Mucosa of gallbladder (tissue), 1 donor: ENCODE results near the gene FBXL17. TPM values are rescaled to one million over a fixed set of nuclear protein-coding genes. Genes with fewer than 3 reads are reported as not detected.

ENCODE experiments used
- DNase-seq: peaks from one replicate; pipeline ENCODE4 v3.0.0-alpha.2; 2020; ENCODE audit warnings: low spot score
- total RNA-seq: library from RNA; stranded (reverse); gene quantifications from one replicate; pipeline ENCODE4 v1.2.1, GENCODE V29; 2021
- donor health status: DM: no; HTN: no; CAD: no.

FBXL17 gene
- total RNA-seq, 1 donor from 2014 or later: 22.7 TPM

DNA sequence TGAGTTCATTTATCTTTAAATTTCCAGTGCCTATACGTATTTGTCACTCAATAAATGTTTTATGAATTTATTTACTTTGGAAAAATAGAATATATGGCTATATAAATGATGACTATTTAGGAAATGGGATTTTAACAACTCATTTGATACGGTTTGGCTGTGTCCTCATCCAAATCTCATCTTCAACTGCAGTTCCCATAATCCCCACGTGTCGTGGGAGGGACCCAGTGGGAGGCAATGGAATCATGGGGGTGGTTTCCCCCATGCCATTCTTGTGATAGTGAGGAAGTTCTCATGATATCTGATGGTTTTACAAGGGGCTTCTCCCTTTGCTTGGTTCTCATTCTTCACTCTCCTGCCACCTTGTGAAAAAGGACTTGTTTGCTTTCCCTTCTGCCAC, 523.6 kb downstream of the FBXL17 start:
- no peak for DNase-seq

DNA sequence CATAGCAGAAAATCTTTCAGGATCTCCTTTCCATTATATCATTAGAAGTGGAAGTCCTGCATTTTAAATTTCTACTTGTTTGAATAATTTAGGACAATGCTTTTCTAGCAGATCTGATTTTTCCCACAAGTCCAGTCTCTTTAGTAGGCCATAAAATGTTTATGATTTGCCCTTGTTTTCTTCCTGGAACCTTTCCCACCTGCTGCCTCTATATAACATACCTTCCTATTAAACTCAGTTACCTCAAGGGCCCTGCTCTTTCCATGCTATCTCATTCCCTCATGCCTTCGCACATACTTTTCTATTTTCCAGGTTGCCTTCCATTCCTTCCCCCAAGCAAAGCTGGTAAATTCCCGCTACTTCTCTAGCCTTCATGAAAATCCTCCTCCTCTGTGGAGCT, 524.1 kb downstream of the FBXL17 start:
- DNase-seq: no peak

DNA sequence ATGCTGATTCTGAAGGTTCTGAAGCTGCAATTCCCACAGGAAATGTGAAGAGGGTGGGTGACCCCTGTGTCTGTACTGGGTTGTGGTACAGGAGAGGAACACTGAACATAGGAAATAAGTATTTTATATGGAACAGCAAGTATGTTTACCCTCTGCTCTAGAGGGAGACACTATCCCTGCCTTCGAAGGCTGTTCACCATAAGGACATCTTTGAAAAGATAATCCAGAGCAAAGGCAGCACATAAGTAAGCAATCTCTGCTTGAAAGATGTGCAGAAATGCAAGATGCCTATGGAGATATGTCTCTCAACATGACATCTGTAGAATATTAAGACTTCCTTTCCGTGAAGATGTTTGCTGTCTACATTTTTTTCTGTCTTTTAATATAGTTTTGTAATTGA, 526.7 kb downstream of the FBXL17 start:
- no peak for DNase-seq

DNA sequence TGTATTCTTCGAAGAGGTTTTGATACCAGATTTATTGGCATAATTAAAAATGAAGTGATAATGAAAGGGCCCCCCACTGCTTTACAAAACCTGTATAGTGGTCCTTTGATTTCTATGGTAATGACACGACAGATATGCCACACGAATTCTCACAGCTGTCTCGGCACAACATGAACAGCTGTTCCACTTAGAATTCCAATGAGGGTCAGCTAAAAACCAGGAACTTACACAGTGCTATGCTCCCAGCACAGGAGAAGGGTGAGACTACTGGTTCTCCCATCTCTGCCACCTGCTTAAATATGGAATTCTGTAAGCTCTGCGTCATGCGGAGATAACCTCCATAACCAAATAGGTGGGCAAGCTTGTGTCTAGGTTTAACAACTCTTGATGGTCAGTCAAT, 528.2 kb downstream of the FBXL17 start:
- no peak for DNase-seq

DNA sequence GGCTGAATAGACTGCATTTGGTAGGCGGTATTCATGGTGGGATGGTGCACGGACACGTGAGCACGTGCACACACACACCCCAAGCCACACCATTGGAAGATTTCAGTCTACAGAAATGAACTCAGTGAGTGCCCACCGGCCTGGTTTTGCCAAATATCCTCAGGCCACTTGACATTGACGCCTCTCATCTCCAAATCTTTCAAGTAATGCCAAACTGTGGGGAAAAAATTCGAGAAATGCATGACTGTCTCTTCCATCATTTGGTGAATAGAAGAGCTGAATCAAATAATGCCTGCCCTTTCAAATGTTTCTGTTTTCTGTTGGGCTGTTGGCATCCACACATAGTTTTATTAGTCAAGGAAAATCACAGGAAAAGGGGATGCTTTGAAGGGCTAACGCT, 528.9 kb downstream of the FBXL17 start:
- no peak for DNase-seq

DNA sequence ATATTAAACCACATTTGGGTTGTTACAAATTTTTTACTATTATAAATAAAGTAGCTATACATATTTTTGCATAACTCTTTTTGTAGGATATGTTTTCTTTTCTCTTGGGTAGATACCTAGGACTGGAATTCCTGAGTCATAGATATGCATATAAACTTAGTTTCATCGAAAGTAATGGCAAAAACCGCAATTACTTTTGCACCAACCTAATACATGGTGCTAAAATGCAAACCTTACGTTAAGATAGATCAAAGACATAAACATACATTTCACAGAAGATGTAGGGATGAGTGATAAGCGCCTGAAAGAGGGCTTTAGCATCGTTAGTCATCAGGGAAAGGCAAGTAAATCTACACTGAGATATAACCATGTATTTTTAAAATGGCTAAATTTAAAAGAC, 532.8 kb downstream of the FBXL17 start:
- DNase-seq: no peak

DNA sequence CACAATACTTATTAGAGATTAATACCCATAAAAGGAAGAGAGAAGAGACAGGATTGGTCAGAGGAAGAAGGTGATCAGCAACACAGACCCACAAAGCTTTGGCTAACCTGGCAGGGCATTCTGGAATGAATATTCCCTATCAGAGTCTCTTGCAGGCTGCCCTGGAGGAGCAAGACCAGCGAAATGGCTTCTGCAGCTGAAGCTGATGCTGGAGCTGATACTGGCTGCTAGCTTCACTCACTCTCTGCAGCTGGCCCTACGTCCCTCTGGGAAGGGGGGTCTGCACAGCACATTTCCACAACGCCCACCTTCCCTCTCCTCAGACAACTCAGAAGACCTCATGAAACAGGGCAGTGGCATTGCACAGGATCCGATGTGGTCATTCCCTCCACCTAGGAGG, 541.3 kb downstream of the FBXL17 start:
- DNase-seq: no peak

DNA sequence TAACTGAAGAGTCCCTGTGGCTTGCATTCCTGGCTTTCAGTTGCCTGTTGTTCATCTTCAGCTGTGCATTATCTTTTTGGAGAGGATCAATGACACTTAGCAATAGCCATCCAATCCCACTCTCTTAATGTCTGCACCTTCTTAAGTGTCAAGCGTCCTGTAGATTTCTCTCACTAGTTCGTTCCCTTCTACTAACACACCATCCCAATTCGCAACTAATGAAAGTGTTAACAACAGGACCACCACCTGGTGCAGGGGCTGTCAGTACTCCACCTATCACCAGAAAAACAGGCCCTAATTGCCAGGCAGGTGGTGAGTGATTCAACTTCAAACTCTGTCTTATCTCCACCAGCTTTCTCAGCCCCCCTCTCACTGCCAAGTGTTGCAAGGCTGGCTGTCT, 541.7 kb downstream of the FBXL17 start:
- no peak for DNase-seq

DNA sequence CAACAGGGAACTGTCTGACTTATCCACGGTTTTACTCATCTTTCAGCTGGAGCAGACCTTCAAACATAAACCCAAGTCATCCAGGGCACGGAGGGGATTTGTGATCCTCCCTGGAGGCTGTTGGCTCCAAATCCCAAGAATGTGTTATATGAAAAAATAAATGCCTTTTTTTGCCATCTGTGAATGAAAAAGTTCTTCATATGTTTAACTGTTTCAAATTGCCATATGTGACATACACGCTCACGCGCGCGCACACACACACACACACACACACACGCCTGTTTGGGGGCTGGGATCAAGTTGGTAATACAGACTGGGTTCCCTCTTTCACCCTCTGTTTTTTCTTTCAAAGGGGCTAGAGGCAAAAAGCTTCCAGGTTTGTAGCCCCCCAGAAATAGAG, 546.8 kb downstream of the FBXL17 start:
- no peak for DNase-seq

DNA sequence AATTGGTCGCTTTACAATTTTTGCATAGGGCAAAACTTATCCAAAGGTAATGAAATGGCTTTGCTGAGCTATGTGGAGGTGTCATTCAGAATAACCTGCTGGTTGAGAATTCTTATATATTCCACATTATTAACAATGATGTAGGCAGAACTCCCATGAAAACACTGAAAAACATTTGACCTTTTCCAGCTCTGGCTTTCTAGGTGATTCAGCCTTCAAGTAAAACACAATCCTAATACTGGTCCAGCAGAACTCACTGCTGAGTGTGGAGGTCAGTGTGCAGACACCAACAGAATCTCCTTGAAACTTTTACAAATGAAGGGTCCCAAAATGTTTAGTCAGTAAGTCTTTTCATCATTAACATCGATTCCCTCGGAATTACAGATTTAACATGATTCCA, 549.2 kb downstream of the FBXL17 start:
- DNase-seq: no peak

DNA sequence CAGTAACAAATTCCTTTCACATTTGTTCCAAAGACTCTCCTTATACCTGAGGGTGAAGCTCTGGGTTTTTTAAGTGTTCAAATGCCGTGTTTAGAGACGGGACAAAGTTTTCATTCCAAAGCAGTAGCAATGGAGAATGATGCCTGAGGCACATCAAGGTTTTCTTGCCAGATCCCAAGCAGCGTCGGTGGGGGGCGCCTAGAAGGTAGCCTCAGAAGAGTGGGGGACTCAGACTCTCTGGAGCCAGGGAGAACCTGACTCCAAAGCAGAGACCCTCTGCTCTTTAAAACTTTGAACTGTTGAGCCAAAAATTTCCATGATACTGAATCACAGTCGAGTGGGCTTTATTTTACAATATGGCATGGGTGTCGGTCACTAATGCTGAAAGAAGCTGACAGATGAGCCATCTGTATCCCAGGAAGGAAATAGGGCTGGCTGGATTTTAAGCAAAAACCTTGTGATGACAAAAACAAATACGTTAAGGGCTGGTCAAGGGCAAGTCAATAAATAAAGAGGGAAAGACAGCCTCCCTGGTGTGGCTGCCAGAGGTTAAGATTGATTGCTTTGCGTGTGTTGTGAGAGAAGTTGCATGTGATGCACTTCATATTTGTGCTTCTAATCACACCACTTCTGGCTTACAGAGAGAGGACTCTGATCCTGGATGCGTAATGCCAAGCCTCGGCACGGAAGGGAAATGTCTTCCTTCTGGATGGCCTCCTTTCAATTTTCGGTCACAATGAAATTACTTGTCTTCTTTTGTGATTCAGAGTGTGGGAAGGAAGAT, 550.1 kb downstream of the FBXL17 start:
- DNase-seq: peak; percentile 75

DNA sequence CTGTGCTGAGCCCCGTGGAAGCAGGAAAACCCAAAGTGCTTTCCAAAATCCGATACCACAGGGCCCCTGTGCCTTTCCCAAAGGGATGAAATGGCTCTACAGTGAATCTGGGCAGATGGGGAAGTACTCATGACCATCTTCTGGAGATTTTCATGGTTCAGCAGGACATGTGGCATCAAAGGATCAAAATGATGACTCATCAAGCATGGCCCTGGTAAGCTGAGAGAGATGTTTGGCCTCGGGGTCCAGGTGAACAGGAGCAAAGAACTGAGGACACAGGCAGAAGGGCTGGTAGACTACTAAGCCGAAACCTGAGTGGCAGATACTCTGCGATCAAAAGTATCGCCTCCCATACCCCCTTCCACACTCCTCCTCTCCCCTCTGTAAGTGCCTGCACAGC, 551.1 kb downstream of the FBXL17 start:
- DNase-seq: no peak

DNA sequence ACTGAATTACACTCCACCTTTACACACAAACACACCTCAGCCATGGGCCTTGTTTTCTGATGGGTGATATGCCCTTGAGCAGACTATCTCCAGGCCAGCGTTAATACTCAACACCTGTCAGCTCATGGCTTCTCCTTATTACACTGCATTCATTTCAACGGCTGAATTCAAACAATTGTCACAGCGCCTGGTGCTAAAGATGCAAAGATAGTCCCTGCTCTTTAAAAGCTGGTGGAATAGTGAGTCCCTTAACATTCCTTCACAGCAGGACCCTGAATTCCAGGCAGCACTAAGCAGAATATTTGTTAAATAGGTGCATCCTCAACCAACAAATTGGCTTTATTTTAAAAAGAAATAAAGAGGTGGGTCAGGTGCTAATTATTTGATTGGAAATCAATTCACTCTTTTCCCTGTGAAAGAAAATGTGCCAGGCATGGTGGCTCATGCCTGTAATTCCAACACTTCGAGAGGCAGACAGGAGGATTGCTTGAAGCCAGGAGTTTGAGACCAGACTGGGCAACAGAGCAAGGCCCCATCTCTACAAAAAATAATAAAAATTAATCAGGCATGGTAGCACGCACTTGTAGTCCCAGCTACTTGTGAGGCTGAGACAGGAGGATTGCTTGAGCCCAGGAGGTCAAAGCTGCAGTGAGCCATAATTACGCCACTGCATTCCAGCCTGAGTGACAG, 555.4 kb downstream of the FBXL17 start:
- DNase-seq: no peak

DNA sequence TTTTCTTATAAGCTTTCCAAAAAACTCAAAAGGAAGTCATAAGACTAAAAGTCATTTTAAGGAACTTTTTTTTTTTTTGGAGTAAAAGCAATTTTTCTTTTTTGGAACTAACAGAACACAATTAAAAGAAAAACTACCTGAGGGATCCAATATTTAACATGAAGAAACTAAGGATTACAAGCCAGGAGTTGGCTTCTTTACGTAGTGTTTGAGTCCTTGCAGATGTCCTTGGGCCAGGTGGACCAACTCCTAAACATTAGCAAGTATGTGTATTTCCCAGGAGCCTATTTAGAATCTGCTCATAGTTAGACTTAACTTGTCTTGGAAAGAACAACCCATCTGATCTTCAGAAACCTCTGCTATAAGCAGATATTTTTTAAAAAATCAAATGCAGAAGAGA, 557.1 kb downstream of the FBXL17 start:
- no peak for DNase-seq

DNA sequence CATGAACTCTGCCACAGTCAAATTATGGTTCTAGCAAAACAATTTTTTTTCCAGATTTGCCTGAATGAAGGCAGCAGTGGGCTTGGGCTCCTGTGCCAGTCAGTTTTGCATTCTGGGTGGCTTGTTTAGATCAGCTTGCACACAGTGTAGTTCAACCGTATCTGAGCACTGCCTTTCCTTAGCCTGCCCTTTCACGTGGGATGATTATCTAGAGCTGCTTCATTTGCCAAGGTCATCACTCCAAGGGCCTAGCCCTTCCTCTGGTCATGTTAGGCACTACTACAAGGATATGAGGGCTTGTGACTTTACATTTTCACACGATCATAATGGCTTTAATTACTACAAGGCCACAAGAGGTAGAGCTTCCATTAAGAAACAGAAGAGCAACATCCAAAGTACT, 560.6 kb downstream of the FBXL17 start:
- DNase-seq: no peak

DNA sequence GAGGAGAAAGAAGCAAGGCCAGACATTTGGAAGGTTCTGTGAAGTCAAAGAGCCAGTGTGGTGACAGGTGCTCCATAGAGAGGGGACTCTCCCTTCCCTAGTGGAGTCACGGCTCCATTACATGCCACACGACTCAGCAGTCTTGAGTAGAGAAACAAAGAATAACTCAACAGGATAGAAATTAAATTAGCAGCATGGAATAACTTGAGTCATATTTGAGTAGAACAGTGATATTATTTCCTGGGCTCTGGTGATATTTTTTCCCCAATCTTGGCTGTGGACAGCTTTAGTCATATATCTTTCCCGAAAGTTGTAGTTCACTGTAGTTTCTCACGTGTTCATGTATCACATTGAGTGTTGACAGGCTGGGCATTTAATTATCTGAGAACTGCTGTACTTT, 561.5 kb downstream of the FBXL17 start:
- DNase-seq: no peak

DNA sequence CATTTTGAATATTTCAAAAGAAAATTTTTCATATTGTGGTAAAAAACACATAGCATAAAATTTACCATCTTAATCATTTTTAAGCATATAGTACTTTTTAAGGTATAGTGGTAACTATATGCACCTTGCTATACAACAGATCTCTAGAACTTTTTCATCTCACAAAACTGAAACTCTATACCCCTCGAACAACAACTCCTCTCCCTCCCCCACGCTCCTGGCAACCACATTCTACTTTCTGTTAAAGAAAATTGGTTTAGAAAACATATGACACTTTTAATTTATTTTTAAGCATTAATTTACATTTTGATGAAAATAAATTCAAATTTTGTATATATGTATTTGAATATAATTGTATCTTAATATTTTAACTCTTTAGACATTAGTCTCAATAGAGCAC, 563.9 kb downstream of the FBXL17 start:
- DNase-seq: no peak

DNA sequence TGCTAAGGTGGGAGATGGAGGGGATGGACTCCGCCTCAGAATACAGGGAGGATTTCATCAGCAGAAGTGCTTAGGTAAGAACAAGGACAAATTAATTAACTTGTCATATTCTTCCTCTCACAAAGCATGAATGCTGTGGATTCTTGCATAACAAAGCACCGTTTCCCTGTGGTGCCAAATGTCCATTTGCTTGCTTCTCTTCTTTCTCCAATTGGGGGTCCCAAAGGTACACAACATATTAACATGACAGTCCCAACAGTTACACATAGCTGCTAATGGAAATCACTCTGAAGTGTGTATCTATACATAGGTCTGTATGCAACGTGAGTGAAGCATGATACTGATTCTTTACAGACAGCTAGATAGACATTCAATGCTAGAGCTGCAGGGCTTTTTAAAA, 564.5 kb downstream of the FBXL17 start:
- no peak for DNase-seq

DNA sequence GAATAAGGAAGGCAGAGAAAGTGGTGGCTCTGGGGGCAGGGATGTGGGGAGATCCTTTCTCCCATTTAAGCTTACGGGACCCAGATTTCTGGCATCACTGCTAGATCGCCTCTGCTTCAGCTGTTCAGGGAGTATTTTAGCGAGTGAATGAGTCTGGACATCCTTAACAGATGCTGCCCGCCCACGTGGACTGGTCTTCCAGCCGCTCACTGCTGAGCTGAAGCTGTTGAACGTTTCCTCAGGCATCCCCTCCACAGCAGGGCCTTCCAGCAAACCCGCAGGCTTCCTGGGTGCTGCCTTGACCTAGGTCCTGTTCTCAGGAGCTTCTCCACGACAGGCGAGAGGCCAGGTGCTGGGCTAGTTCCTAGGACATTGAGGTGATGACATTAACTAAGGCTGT, 566.8 kb downstream of the FBXL17 start:
- DNase-seq: no peak

DNA sequence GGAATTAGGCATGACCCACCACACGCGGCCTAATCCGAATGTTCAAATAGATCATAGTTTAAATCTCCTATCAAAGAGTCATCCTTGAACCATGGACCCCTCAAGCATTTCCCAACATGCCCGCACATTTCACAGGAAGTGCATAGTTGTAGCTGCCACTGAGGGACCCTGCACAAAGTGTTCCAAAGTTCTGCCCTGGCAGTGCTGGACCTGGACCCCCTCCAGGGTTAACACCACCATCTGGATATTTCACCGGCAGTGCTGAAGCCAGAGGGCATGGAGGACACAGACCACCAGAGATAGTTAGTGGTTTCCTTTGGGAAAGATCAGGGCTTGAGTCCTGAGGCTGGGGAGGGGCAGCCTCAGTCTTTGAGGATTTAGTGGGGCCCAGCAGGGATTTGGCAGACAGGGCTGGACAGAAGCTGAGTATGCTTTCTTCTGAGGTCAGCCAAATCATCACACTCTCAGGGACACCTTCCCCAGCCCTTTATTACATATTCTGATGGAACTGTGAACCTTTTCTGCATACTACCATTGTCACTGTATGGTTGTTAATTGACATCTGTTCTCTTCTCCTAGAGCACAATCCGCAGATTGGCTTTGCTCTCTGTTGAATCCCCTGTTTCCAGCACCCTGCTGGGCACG, 567.6 kb downstream of the FBXL17 start:
- no peak for DNase-seq

DNA sequence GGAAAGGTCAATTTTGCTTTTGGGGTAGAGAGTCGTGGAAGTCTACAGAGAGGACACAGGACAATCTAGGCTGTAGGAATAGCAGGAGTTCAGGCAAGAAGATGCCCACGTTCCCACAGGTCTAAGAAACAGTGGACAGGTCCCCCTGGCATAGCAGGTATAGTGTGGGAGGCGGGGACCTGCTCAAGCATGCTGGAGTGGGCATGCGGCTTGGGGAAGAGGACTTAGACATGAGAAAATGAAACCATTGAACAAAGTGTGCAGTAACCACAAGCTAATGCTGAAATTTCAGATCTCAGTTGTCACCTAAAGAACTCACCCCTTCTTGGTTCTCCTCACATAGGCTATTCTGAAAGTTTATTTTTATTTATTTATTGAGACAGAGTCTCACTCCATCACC, 568.3 kb downstream of the FBXL17 start:
- no peak for DNase-seq

DNA sequence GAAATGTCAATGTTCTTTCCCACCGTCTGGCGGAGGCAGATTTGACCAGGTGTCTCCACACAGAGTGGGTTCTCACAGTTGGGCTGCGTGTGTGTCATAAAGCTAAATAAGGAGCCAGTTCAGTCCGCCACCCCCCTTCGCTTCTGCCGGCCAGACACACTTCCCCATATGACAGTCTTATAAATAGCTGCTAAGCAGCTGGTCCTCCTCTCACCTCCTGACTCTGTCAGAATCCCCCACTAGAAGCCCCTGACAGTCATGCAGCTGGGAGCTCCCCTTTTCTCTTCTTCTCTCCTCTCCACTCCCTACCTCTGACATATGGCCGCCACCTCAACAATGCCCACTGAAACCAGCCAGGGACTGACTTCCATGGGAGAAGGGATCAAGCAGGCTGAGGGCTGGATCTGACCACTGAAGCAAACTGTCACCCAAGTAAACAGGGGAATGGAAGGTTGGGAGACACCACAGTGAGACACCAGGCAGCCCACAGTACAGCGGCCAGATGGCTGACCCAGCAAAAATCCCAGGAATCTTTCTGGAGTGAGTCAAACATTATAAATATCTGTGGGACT, 569.2 kb downstream of the FBXL17 start:
- no peak for DNase-seq
